ENCODE data around the gene MIF4GD.
A peak's percentile ranks its signal among the peaks of the same experiment; 100 is the strongest.
"Not testable (repeated sequence)": the region's sequence is repeated elsewhere in the genome, so short reads cannot be mapped to it uniquely, and the experiment has no call there.

The MIF4GD gene

GRCh38 chr17:75270966-75271232 lies at the start of gene MIF4GD:
MIF4GD (minus strand) TSS chr17:75271231; CDS start chr17:75270195, 1,036 bp downstream.
- DNase-seq (ENCODE audit: low read depth): no peak

- DNase-seq (ENCODE audit: low read depth): no peak
These were observed 49.1 kb upstream of the MIF4GD start for GRCh38 chr17:75319904-75320691.

GRCh38 chr17:75318615-75319222 lies 47.7 kb upstream of the MIF4GD start:
- DNase-seq (ENCODE audit: low read depth): no peak

GRCh38 chr17:75318211-75318610 lies 47.2 kb upstream of the MIF4GD start:
- DNase-seq (ENCODE audit: low read depth): no peak

GRCh38 chr17:75317671-75318070 lies 46.6 kb upstream of the MIF4GD start:
- DNase-seq (ENCODE audit: low read depth): no peak

- DNase-seq (ENCODE audit: low read depth): no peak
These were observed 45.2 kb upstream of the MIF4GD start for GRCh38 chr17:75316253-75316652.

GRCh38 chr17:75315541-75316243 lies 44.7 kb upstream of the MIF4GD start:
- no peak for DNase-seq (ENCODE audit: low read depth)

- DNase-seq (ENCODE audit: low read depth): no peak
These were observed 43.0 kb upstream of the MIF4GD start for GRCh38 chr17:75313941-75314551.

- no peak for DNase-seq (ENCODE audit: low read depth)
These were observed 38.0 kb upstream of the MIF4GD start for GRCh38 chr17:75308732-75309629.

GRCh38 chr17:75307957-75308731 lies 37.1 kb upstream of the MIF4GD start:
- no peak for DNase-seq (ENCODE audit: low read depth)

- DNase-seq (ENCODE audit: low read depth): no peak
These were observed 30.6 kb upstream of the MIF4GD start for GRCh38 chr17:75301502-75302206.

GRCh38 chr17:75301049-75301448 lies 30.0 kb upstream of the MIF4GD start:
- DNase-seq (ENCODE audit: low read depth): no peak

GRCh38 chr17:75300280-75300679 lies 29.2 kb upstream of the MIF4GD start:
- DNase-seq (ENCODE audit: low read depth): no peak

GRCh38 chr17:75295201-75296158 lies 24.4 kb upstream of the MIF4GD start:
- no peak for DNase-seq (ENCODE audit: low read depth)

GRCh38 chr17:75292810-75293448 lies 21.9 kb upstream of the MIF4GD start:
- DNase-seq (ENCODE audit: low read depth): not testable (repeated sequence)

- peak; percentile 39 for DNase-seq (ENCODE audit: low read depth)
These were observed 18.9 kb upstream of the MIF4GD start for GRCh38 chr17:75289832-75290337.

GRCh38 chr17:75289115-75289831 lies 18.2 kb upstream of the MIF4GD start, which contains the start of gene SLC25A19:
SLC25A19 (minus strand) TSS chr17:75289433; CDS start chr17:75286764, 2,669 bp downstream.
- DNase-seq (ENCODE audit: low read depth): peak; percentile 87

GRCh38 chr17:75288770-75289114 lies 17.7 kb upstream of the MIF4GD start:
- DNase-seq (ENCODE audit: low read depth): no peak

Measured in activated T-cell treated with anti-CD3 and anti-CD28 coated beads for 1 hour (primary cell).